HL-60 (cell line): ENCODE measurements around the gene STARD3.

Experiments used
- POLR2AphosphoS5 ChIP-seq: IDR thresholded peaks from 2 replicates; pipeline ENCODE4 v1.6.1; 2012; ENCODE audit warnings: low read depth
- TF ChIP-seq, protein P1 (sequence below): IDR thresholded peaks from one replicate; pipeline ENCODE4 v1.5.1; 2011; ENCODE audit warnings: low read length, control low read depth, inconsistent platforms; ENCODE audit not compliant: insufficient read depth

DNA sequence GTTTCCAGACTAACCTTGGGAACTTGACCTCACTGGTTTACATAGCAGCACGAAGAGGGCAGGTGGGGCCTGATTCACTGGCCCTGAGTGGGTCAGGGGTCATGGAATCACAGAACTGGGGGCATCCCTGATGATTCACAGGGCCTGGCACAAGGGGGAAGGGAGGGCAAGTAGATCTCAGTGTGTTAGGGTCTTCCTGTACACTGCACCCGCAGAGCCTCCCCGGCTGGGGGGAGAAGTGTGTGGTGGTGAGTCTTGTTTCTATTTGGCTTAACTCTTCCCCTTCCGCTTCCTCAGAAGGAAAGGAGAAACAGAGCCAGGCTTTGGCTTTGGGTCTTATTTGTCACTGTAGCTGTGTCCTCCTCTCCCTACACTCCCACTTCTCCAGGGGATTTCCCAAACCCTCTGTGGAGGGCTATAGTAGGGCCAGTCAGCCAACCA, 3.7 kb downstream of the STARD3 start:
- TF ChIP-seq, protein P1, sequence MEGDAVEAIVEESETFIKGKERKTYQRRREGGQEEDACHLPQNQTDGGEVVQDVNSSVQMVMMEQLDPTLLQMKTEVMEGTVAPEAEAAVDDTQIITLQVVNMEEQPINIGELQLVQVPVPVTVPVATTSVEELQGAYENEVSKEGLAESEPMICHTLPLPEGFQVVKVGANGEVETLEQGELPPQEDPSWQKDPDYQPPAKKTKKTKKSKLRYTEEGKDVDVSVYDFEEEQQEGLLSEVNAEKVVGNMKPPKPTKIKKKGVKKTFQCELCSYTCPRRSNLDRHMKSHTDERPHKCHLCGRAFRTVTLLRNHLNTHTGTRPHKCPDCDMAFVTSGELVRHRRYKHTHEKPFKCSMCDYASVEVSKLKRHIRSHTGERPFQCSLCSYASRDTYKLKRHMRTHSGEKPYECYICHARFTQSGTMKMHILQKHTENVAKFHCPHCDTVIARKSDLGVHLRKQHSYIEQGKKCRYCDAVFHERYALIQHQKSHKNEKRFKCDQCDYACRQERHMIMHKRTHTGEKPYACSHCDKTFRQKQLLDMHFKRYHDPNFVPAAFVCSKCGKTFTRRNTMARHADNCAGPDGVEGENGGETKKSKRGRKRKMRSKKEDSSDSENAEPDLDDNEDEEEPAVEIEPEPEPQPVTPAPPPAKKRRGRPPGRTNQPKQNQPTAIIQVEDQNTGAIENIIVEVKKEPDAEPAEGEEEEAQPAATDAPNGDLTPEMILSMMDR: no peak
- TF ChIP-seq POLR2AphosphoS5: no peak
